Left kidney (tissue), 2 donors: ENCODE results near the gene GAL3ST2. TPM values are rescaled to one million over a fixed set of nuclear protein-coding genes. Genes with fewer than 3 reads are reported as not detected.
"Not testable (repeated sequence)": the region's sequence is repeated elsewhere in the genome, so short reads cannot be mapped to it uniquely, and the experiment has no call there.

Experiments used
- DNase-seq: peaks from one replicate; pipeline ENCODE4 v3.0.0-alpha.2; 2013
- polyA plus RNA-seq: library from polyadenylated mRNA; unstranded; fragments of 120-200 nt; gene quantifications from one replicate; pipeline ENCODE4 v1.2.1, GENCODE V29; 2013; ENCODE audit not compliant: insufficient read length

Gene GAL3ST2
- polyA plus RNA-seq, 1 donor = 0.76 TPM

GRCh38 chr2:241808721-241809382 is 32.2 kb downstream of the GAL3ST2 start, which contains the start of gene NEU4:
Gene NEU4 (plus strand): TSS chr2:241809193. CDS start chr2:241814485, 5,292 bp downstream.
- DNase-seq = no peak

DNA sequence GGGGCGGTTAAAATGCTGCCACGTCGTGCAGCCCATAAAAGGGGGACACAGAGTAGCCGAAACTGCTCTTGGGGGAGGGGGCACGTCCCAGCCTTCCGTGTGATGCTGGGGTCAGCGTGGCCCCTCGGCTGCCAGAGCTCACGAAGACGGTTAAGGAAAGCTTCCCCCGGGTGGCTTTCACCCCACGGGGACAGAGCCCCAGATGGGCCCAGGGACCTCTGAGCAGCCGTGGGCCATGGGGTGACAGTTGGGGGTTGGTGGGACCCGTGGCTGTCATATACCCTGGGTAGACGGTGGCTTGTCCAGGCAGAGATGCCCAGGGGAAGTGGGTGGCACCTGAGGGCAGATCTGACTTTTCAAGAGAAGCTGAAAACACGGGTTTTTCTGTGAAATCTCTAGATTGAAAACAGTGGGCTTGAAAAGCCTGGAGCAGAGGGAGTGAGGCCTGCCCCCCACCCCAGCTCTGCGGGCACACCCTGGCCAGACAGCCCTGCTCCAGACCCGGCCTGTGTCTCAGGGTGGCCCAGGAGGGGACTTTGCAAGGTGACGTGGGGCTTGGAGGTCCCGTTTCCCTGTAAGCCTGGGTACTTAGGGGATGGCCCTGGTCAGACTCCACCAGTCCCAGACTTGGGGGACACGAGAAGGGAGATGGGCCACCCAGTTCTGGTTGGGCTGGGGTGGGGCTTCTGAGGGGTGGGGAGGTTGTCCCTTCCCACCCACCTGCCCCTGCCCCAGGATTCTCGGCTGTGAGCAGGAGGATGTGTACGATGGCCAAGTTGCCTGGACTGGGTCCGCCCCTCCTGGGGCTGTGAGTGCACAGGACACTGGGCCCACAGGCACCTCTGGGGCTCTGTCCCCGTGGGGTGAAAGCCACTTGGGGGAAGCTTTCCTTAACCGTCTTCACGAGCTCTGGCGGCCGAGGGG is 33.0 kb downstream of the GAL3ST2 start:
- DNase-seq = no peak

GRCh38 chr2:241810307-241811200 is 33.9 kb downstream of the GAL3ST2 start:
- DNase-seq = no peak

DNA sequence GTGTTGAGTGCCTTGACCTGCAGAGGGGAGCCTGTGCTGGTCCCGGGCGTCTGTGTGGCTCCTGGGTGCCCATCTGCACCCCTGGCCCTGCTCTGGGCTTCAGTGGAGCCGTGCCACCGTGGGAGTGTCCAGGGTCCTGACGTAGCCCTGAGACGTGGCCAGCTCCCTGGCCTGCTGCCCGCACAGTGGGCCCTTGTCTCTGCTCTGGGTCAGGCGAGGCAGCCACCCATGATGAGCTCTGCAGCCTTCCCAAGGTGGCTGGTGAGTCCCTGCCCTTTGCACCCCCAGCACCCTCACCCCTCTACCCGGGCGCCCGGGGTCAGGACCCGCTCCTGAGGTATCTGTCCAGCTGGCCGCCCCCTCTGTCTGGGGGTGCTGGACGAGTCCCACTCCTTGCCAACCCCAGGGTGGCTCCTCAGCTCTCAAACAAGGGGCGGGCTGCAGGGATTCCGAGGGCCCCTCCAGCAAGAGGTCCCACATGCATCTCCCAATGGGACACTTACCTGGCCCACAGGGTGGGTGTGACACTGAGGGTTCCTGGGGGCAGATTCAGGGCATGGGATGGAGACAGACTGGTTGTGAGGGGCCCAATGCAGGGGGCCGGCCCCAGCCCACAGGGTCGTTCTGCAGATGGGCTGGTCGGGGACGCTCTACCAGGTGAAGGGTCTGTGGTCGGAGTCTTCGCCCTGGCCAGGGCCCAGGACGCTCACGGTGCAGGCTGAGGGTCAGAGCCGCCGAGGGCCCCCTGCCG is 34.8 kb downstream of the GAL3ST2 start:
- no peak for DNase-seq

GRCh38 chr2:241811952-241812729 is 35.5 kb downstream of the GAL3ST2 start:
- DNase-seq = no peak

DNA sequence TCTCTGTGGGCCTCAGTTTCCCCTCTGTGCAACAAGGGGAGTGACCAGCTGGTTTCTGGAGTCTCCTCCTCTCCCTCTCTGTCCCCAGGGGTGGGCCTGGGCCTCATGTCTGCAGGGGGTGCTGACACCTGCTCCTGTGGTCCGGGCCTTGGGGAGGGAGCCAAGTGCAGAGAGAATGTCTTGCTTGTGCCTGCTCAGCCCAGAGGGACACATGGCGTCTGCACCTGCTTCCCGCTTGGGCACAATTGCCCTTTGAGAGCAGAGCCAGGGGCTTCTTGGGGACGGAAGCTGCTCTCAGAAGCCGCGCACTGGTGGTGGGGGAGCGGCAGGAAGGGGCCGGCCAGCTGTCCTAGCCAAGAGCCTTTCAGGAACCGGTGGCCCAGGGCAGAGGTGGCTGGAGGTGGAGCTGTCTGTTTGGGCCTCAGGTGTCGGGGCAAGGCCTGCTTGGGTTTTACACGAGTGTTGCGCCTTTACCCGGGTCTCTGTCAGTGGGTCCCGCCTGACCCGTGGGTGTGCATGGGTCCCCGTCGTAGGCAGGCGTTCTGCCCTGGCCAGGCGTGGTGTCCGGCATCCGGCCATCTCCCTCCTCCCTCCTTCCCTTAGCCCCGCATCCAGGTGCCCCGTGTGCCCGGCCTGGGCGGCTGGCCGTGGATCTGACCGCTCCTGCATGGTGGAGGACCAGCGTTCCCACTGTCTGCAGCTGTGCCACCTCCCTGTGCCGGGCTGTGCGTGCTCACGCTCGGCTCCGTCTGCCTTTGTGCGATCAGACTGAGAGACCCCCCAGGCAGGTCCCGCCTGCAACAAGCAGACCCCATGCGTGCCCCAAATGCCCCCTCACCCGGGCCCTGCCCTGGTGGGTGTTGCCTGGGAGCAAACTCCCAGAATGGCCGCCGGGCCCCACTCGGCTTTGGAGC is 36.4 kb downstream of the GAL3ST2 start:
- DNase-seq = no peak

DNA sequence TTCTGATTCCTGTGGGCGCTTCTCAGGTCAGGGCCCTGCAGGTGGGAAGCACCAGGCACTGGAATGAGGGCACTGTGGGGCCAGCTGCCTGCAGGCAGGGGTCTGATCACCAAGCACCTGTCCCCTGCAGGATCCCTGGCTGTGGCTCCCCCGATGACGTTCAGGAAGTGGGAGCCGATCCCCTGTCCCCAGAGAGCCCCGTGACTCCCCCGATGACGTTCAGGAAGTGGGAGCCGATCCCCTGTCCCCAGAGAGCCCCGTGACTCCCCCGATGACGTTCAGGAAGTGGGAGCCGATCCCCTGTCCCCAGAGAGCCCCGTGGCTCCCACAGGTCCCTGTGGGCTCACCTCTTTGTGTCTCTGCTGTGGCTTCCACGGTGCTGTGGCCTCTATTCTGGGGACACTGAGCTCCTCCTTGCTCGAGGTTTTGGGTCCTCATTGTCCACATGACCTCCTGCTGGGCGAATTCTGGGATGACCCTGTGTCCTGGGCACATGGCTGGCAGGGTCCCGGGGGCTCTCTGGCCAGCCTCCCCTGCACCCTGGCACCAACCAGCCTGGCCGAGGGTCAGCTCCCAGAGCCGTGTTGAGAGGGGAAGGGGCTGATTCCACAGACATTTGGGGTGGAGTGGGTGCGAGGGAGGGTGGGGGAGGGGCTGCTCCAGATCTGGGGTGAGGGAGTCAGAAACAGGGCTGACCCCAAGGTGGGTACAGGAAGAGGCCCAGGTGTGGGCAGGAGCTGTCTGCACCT is 37.2 kb downstream of the GAL3ST2 start:
- no peak for DNase-seq

GRCh38 chr2:241814393-241814642 is 37.7 kb downstream of the GAL3ST2 start:
- no peak for DNase-seq

DNA sequence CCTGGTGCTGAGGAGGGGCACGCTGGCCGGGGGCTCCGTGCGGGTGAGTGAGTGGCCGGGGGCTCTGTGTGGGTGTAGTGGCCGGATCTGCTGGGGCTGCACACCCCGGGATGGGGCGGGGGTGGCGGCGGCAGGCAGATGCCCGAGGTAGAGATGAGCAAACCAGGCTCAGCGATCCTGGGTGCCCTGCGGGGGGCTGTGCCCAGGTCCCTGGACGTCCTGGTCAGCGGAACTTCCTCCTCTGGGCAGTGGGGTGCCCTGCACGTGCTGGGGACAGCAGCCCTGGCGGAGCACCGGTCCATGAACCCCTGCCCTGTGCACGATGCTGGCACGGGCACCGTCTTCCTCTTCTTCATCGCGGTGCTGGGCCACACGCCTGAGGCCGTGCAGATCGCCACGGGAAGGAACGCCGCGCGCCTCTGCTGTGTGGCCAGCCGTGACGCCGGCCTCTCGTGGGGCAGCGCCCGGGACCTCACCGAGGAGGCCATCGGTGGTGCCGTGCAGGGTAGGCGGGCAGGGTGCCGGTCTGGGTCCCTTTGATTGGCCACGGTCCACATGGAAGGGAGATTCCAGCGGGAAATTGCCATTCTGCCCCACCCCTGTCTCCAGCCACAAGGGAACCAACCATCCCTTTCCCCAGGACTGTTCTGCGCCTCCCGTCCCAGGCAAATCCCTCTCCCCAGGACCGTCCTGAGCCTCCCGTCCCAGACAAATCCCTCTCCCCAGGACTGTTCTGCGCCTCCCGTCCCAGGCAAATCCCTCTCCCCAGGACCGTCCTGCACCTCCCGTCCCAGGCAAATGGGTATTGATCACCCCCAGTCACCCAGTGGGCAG is 38.2 kb downstream of the GAL3ST2 start:
- DNase-seq = no peak

DNA sequence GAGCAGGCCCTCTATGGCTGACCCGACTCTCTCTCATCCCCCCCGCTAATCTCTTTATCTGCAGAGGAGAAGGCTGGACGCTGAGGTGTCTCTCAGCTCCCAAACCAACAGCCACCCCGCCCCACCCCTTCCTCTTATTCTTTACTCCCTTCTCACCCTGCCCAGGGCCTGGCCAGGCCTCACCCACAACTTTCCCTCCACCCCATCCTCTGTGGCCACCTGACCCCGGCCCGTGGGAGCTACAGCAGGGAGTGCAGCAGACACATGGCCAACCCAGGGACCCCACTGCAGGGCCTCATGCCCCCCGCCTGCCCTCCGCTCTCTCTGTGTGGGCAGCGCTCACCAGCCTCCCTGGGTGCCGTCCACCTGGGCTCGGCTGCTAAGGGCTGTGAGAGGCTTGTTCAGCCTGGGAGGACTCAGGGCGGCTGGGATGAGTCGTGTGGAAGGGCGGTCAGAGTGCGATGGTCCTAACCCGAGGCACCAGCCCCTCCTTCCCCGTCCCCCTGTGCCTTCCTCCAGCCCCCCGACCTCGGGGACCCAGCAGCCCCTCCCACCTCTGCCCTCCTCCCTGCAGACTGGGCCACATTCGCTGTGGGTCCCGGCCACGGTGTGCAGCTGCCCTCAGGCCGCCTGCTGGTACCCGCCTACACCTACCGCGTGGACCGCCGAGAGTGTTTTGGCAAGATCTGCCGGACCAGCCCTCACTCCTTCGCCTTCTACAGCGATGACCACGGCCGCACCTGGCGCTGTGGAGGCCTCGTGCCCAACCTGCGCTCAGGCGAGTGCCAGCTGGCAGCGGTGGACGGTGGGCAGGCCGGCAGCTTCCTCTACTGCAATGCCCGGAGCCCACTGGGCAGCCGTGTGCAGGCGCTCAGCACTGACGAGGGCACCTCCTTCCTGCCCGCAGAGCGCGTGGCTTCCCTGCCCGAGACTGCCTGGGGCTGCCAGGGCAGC is 39.1 kb downstream of the GAL3ST2 start:
- DNase-seq = no peak

GRCh38 chr2:241816431-241817121 is 40.0 kb downstream of the GAL3ST2 start:
- DNase-seq = no peak

DNA sequence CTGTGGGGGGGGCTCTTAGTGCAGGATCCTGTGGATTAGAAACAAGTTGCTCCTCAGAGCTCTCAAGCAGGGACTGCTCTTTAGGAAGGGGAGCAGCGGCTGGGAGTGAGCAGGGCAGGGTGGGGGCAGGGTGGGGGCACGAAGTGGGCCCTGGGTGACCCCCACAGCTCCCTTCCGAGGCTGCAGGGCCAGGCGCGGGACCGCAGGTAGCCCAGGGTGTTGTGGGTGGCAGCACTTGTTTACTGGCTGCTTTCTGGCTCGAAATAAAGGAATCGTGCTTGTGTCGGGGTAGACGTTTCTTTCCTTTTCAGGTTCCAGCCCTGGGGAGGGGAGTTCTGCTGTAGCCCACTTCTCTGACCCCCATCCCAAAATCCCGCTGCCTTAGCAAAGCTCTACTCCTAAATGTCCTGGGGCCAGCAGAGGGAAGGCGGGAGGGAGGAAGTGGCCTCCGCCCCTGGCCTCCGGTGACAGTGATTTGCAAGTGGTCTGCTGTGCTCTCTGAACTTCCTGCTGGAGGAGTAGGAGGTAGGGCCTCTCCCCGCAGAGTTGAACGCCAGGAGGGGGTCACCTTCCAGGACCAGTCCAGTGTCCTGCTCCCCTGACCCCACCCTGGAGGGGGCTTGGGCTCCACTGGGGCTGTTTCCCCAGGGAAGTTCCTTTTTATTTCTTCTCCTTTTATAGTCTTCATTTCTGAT is 40.7 kb downstream of the GAL3ST2 start:
- DNase-seq = no peak

GRCh38 chr2:241817821-241818215 is 41.2 kb downstream of the GAL3ST2 start:
- not testable (repeated sequence) for DNase-seq

- no peak for DNase-seq
Measured at GRCh38 chr2:241818229-241818942, 41.8 kb downstream of the GAL3ST2 start.

- no peak for DNase-seq
Measured at GRCh38 chr2:241818943-241819270, 42.3 kb downstream of the GAL3ST2 start.
